A549 (cell line): ENCODE data around the gene DLX4. TPM values are rescaled to one million over a fixed set of nuclear protein-coding genes. Genes with fewer than 3 reads are reported as not detected.

Source experiments
- ATAC-seq, 2 experiments: fragments of 200-7000 bp in 1 of 2; fragments of >200 bp in 1 of 2; cut with Nextera tagmentation in 1 of 2; cut with Tn5 transposase in 1 of 2; 3 replicates each; pipeline versions ENCODE4 v1.8.0 to v1.9.1; 2018 to 2020; ENCODE audit warnings: mild to moderate bottlenecking in 1 of 2, moderate library complexity in 1 of 2
- CTCF ChIA-PET: fragments of 300-600 bp; sonication (Branson Sonifier 250); formaldehyde crosslinking; extraction: SDS; loops from one replicate; lab custom pipeline; 2021; ENCODE audit warnings: antibody characterized with exemption, inconsistent platforms; lab: Yijun Ruan, JAX
- POLR2A ChIA-PET: fragments of 350-600 bp; formaldehyde crosslinking; extraction: SDS; loops from one replicate; lab custom pipeline; 2021; ENCODE audit warnings: antibody characterized with exemption, inconsistent platforms; lab: Yijun Ruan, JAX
- DNase-seq, 2 experiments: peaks; one replicate each; pipeline versions ENCODE4 v3.0.0 to v3.0.0-alpha.2; 2011 to 2016; ENCODE audit warnings: low read depth in 1 of 2, low spot score in 1 of 2
- FAIRE-seq: peaks from 2 replicates; lab custom pipeline; 2011; peaks lifted over from hg19 to GRCh38; lab: Jason Lieb, UNC
- H3K27ac ChIP-seq, 2 experiments: fragments of >200 bp; sonication (Bioruptor Twin); formaldehyde crosslinking; 3 replicates each; pipeline ENCODE4 v1.5.1; 2016 to 2017
- H3K4me1 ChIP-seq: fragments of >200 bp; sonication (Bioruptor Twin); formaldehyde crosslinking; 3 replicates; pipeline ENCODE4 v1.6.1; 2016
- H3K4me2 ChIP-seq: fragments of >200 bp; sonication (Bioruptor Twin); formaldehyde crosslinking; 3 replicates; pipeline ENCODE4 v1.6.1; 2016
- H3K4me3 ChIP-seq: fragments of >200 bp; sonication (Bioruptor Twin); formaldehyde crosslinking; 3 replicates; pipeline ENCODE4 v1.5.1; 2016
- H3K9me3 ChIP-seq: fragments of >200 bp; sonication (Bioruptor Twin); formaldehyde crosslinking; 3 replicates; pipeline ENCODE4 v1.6.1; 2016
- ATOH8 ChIP-seq: fragments of 250-450 bp; sonication (Bioruptor Pico); IDR thresholded peaks from 2 replicates; pipeline ENCODE4 v1.5.0; 2020; ENCODE audit warnings: low read depth, mild to moderate bottlenecking, moderate library complexity
- BHLHE40 ChIP-seq: IDR thresholded peaks from 2 replicates; pipeline ENCODE4 v1.6.1; 2012; ENCODE audit warnings: low read depth, low read length, inconsistent platforms
- CBX8 ChIP-seq: fragments of 200-600 bp; sonication (generic); IDR thresholded peaks from 2 replicates; pipeline ENCODE4 v1.6.1; 2016
- CHD4 ChIP-seq: fragments of 200-600 bp; sonication (generic); IDR thresholded peaks from 2 replicates; pipeline ENCODE4 v1.6.1; 2016; ENCODE audit warnings: antibody characterized with exemption, mild to moderate bottlenecking, borderline replicate concordance
- EHF ChIP-seq: fragments of 250-450 bp; sonication (Bioruptor Pico); IDR thresholded peaks from 2 replicates; pipeline ENCODE4 v1.5.0; 2020; ENCODE audit warnings: mild to moderate bottlenecking
- EHMT2 ChIP-seq: fragments of 200-600 bp; sonication (generic); IDR thresholded peaks from 2 replicates; pipeline ENCODE4 v1.6.1; 2016; ENCODE audit warnings: antibody characterized with exemption, low read depth, mild to moderate bottlenecking, moderate library complexity
- ELK1 ChIP-seq: fragments of 150-350 bp; IDR thresholded peaks from 2 replicates; pipeline ENCODE4 v1.6.1; 2014; ENCODE audit warnings: low read depth, mild to moderate bottlenecking, low read length
- FOSL2 ChIP-seq, 2 experiments: fragments of 450-650 bp in 1 of 2; fragments of >200 bp in 1 of 2; sonication (Bioruptor Twin) in 1 of 2; formaldehyde crosslinking; IDR thresholded peaks; 2 replicates each; pipeline versions ENCODE4 v1.5.0 to v1.6.1; 2016 to 2020; ENCODE audit warnings: mild to moderate bottlenecking in 1 of 2, moderate library complexity in 1 of 2
- HDAC2 ChIP-seq: fragments of 200-600 bp; sonication (generic); IDR thresholded peaks from 2 replicates; pipeline ENCODE4 v1.6.1; 2016
- HEYL ChIP-seq: fragments of 250-450 bp; sonication (Bioruptor Pico); IDR thresholded peaks from 2 replicates; pipeline ENCODE4 v1.8.0; 2021; ENCODE audit warnings: mild to moderate bottlenecking, moderate library complexity
- HOXB5 ChIP-seq: fragments of 250-450 bp; sonication (Bioruptor Pico); IDR thresholded peaks from 2 replicates; pipeline ENCODE4 v1.5.0; 2020; ENCODE audit warnings: mild to moderate bottlenecking, moderate library complexity
- JUNB ChIP-seq: fragments of >200 bp; sonication (Bioruptor Twin); formaldehyde crosslinking; IDR thresholded peaks from 2 replicates; pipeline ENCODE4 v1.6.1; 2016
- KDM1A ChIP-seq: fragments of 200-600 bp; sonication (generic); IDR thresholded peaks from 2 replicates; pipeline ENCODE4 v1.6.1; 2016; ENCODE audit warnings: low read depth, mild to moderate bottlenecking
- KDM5A ChIP-seq: fragments of 200-600 bp; sonication (generic); IDR thresholded peaks from 2 replicates; pipeline ENCODE4 v1.6.1; 2016; ENCODE audit warnings: antibody characterized with exemption, mild to moderate bottlenecking
- MAZ ChIP-seq: fragments of 150-350 bp; IDR thresholded peaks from 2 replicates; pipeline ENCODE4 v1.6.1; 2014; ENCODE audit warnings: antibody characterized with exemption, low read depth, low read length, borderline replicate concordance
- MYC ChIP-seq: IDR thresholded peaks from 2 replicates; pipeline ENCODE4 v1.6.1; 2012; ENCODE audit warnings: mild to moderate bottlenecking, inconsistent platforms, low read length, improper control_type of control experiment, borderline replicate concordance
- NPAS2 ChIP-seq: fragments of 250-450 bp; sonication (Bioruptor Pico); IDR thresholded peaks from 2 replicates; pipeline ENCODE4 v1.8.0; 2022; ENCODE audit warnings: mild to moderate bottlenecking, moderate library complexity, borderline replicate concordance
- NR3C1 ChIP-seq: fragments of >200 bp; sonication (Bioruptor Twin); formaldehyde crosslinking; IDR thresholded peaks from 3 replicates; pipeline ENCODE4 v1.6.1; 2017
- POLR2AphosphoS2 ChIP-seq: conservative IDR thresholded peaks from 2 replicates; pipeline ENCODE4 v1.6.1; 2012; ENCODE audit warnings: low read length, improper control_type of control experiment, inconsistent platforms
- RARB ChIP-seq: fragments of 250-450 bp; sonication (Bioruptor Pico); IDR thresholded peaks from 2 replicates; pipeline ENCODE4 v1.8.0; 2021; ENCODE audit warnings: mild to moderate bottlenecking, moderate library complexity
- SMC3 ChIP-seq: fragments of >200 bp; sonication (Bioruptor Twin); formaldehyde crosslinking; IDR thresholded peaks from 3 replicates; pipeline ENCODE4 v1.6.1; 2018; ENCODE audit warnings: inconsistent platforms
- ZC3H11A ChIP-seq: fragments of 450-650 bp; IDR thresholded peaks from 2 replicates; pipeline ENCODE4 v1.6.1; 2014; ENCODE audit warnings: antibody characterized with exemption, mild to moderate bottlenecking
- ZSCAN20 ChIP-seq: fragments of 250-450 bp; sonication (Bioruptor Pico); IDR thresholded peaks from 2 replicates; pipeline ENCODE4 v1.8.0; 2022; ENCODE audit warnings: mild to moderate bottlenecking, moderate library complexity
- WGBS: methylation state at CpG from one replicate; pipeline ENCODE4 v1.1.6; 2017; ENCODE audit errors: missing lambda C conversion rate; 5-methylcytosine and 5-hydroxymethylcytosine counted together
- polyA plus RNA-seq, 4 experiments: library from polyadenylated mRNA; depleted of rRNA in 3 of 4; stranded (reverse); fragments of >200 nt; fragmentation: RNase III in 1 of 4; extraction: RNeasy Plus Mini Kit Qiagen cat#74134 plus additional on column Dnase treatment in 1 of 4; gene quantifications; 2 replicates in 3 of 4; 3 replicates in 1 of 4; pipeline ENCODE4 v1.2.3, GENCODE V29; 2011 to 2017
- TF ChIP-seq, protein P1 (sequence below): IDR thresholded peaks from 2 replicates; pipeline ENCODE4 v1.6.1; 2012
- TF ChIP-seq, protein P2 (sequence below): fragments of 450-650 bp; IDR thresholded peaks from 2 replicates; pipeline ENCODE4 v1.6.1; 2014; ENCODE audit warnings: antibody characterized with exemption
- TF ChIP-seq, protein P3 (sequence below): IDR thresholded peaks from 2 replicates; pipeline ENCODE4 v1.6.1; 2012; ENCODE audit warnings: low read depth, borderline replicate concordance

Gene DLX4
- polyA plus RNA-seq, 2 of the 4 experiments (the other 2 are of a cell fraction), result 2.9 to 4.1 TPM

DNA sequence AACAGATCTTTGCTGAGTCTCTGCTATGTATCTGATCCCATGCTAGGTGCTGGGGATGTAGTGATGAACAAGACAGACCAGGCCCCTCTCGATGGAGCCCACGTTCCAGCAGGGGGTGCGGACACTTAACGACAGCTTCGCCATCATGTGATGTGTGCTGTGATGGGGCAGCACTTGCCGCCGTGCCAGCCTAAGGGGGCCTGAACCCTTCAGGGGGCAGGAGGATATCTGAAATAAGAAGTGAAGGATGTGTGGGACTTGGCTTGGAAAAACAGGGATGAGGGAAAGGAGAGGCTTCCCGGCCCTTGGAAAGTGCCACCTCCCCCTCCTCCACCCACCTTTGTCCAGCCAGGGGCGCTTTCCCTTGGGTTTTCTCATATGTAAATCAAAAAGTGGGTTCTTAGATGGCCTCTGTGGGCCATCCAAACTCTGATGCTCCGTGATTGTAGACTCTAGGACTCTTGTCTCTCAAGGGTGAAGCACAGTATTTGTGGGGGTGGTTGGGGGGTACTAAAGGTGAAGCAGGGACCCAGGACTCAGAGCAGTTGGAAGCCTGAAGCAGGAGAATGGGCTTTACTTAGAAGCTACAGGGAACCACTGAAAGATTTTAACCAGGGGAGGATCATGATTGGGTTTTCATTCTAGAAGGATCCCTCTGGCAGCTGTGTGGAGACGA is 30.0 kb downstream of the DLX4 start:
- FAIRE-seq, result no peak
- Histone ChIP-seq H3K4me3 (no peak overlapping the region), H3K27ac (peak overlapping the region; percentile 54 to 71; a peak in 5 of 6 replicates), H3K4me1 (peaks cover 29% of the 10 kb centered on the region), H3K9me3 (no peaks in the 10 kb centered on the region), H3K4me2 (peak overlapping the region; percentile 98)
- 64% methylated on average over 11 of the region's 11 CpGs for WGBS
- TF ChIP-seq HEYL (CRISPR knock-in tag), result no peak
- no peak for TF ChIP-seq HDAC2
- no peak for TF ChIP-seq ATOH8 (CRISPR knock-in tag)
- TF ChIP-seq ZC3H11A, result no peak
- no peak for TF ChIP-seq NR3C1
- TF ChIP-seq CHD4, result no peak
- TF ChIP-seq, protein P1, sequence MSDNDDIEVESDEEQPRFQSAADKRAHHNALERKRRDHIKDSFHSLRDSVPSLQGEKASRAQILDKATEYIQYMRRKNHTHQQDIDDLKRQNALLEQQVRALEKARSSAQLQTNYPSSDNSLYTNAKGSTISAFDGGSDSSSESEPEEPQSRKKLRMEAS, result no peak
- no peak for TF ChIP-seq ZSCAN20
- no peak for TF ChIP-seq MYC
- TF ChIP-seq KDM5A, result no peak
- TF ChIP-seq EHF, result no peak
- no peak for TF ChIP-seq CBX8
- no peak for TF ChIP-seq FOSL2 (IDR thresholded peaks at IDR 0.05)
- TF ChIP-seq FOSL2 (CRISPR knock-in tag; IDR thresholded peaks at IDR 0.05), result no peak
- TF ChIP-seq HOXB5, result no peak
- TF ChIP-seq ELK1, result no peak
- DNase-seq, result no peak
- no peak for ATAC-seq
- CTCF ChIA-PET, result interaction anchor here (0.6 to 82.2 kb wide), 62 partner anchors 10 to 546 kb away, joined by 3 to 2613 read pairs (median 8); partner anchors contain the start of genes DLX4, FAM117A, ITGA3 and NXPH3
- POLR2A ChIA-PET, result interaction anchor here (1.1 to 2.1 kb wide), 4 partner anchors 61 to 291 kb away, joined by 3 to 8 read pairs (median 4); partner anchors contain the start of gene SLC35B1

DNA sequence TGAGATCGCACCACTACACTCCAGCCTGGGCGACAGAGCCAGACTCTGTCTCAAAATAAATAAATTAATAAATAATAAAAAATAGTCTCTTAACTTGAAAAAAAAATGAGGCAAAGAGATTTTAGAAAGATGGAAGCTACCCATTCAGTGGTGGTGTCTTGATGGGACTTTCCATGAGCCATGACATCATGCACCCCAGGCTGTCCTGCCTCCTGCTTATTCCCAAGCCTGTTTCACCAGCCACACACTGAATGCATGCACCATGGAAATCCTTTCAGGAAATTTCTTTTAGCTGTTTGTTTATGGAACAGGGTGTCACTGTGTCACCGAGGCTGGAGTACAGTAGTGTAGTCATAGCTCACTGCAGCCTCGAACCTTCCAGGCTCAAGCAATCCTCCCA is 34.9 kb downstream of the DLX4 start:
- ChIA-PET CTCF (interaction anchor here (0.9 to 82.2 kb wide), 6 partner anchors 13 to 434 kb away, joined by 3 to 2613 read pairs (median 5); partner anchors contain the start of genes ITGA3 and TAC4), POLR2A (no interaction called here)
- peaks cover 6% of the 10 kb centered on the region; the same call in 2 of the 3 replicates for H3K9me3 ChIP-seq
- FAIRE-seq (no peak), ATAC-seq (no peak), DNase-seq (no peak)
- H3K27ac ChIP-seq, result no peak overlapping the region
- H3K4me1 ChIP-seq, result no peaks in the 10 kb centered on the region
- H3K4me3 ChIP-seq, result no peak overlapping the region
- H3K4me2 ChIP-seq, result no peak overlapping the region
- WGBS, result 61% methylated on average over 4 of the region's 4 CpGs
- TF ChIP-seq NPAS2 (CRISPR knock-in tag) (no peak), KDM5A (no peak), FOSL2 (IDR thresholded peaks at IDR 0.05) (no peak), FOSL2 (CRISPR knock-in tag; IDR thresholded peaks at IDR 0.05) (no peak), SMC3 (no peak), MAZ (no peak), RARB (CRISPR knock-in tag) (no peak), ZSCAN20 (no peak), KDM1A (no peak), JUNB (no peak), MYC (no peak), EHMT2 (no peak), POLR2AphosphoS2 (no peak), BHLHE40 (no peak)
- TF ChIP-seq, protein P2, sequence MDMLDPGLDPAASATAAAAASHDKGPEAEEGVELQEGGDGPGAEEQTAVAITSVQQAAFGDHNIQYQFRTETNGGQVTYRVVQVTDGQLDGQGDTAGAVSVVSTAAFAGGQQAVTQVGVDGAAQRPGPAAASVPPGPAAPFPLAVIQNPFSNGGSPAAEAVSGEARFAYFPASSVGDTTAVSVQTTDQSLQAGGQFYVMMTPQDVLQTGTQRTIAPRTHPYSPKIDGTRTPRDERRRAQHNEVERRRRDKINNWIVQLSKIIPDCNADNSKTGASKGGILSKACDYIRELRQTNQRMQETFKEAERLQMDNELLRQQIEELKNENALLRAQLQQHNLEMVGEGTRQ, result no peak
- TF ChIP-seq, protein P3, sequence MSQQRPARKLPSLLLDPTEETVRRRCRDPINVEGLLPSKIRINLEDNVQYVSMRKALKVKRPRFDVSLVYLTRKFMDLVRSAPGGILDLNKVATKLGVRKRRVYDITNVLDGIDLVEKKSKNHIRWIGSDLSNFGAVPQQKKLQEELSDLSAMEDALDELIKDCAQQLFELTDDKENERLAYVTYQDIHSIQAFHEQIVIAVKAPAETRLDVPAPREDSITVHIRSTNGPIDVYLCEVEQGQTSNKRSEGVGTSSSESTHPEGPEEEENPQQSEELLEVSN, result no peak
